ENCODE results near the gene ATP9B. TPM values are rescaled to one million over a fixed set of nuclear protein-coding genes. Genes with fewer than 3 reads are reported as not detected.
A peak's percentile ranks its signal among the peaks of the same experiment; 100 is the strongest.
"Not testable (repeated sequence)": the region's sequence is repeated elsewhere in the genome, so short reads cannot be mapped to it uniquely, and the experiment has no call there.

ATP9B gene
- total RNA-seq, 2 experiments from 2014 or later = 16.0 to 16.4 TPM

DNA sequence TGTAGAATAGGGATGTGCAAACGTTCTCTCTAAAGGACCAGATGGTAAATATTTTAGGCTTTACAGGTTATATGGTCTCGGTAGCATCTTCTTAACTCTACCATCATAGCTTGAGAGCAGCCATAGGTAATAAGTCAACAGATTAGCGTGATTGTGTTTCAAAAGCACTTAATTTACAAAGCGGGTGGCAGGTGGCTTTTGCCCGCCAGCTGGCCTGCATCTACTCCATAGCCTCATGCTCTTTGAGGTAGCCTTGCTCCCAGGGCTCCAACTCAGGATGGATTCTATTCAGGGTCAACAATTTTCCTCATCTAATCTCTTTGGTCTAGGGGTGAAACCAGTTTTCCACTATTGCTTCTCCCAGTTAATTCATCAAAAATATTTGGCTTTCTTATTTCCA, 5.0 kb upstream of the ATP9B start:
- H3K4me3 Mint-ChIP-seq = no peak overlapping the region
- H3K27ac Mint-ChIP-seq = no peak overlapping the region
- no peaks in the 10 kb centered on the region for H3K27me3 Mint-ChIP-seq
- H3K9me3 Mint-ChIP-seq = peaks cover 22% of the 10 kb centered on the region
- H3K36me3 Mint-ChIP-seq = peaks cover 24% of the 10 kb centered on the region
- H3K4me1 Mint-ChIP-seq = peaks cover 5% of the 10 kb centered on the region
- no peak for DNase-seq

DNA sequence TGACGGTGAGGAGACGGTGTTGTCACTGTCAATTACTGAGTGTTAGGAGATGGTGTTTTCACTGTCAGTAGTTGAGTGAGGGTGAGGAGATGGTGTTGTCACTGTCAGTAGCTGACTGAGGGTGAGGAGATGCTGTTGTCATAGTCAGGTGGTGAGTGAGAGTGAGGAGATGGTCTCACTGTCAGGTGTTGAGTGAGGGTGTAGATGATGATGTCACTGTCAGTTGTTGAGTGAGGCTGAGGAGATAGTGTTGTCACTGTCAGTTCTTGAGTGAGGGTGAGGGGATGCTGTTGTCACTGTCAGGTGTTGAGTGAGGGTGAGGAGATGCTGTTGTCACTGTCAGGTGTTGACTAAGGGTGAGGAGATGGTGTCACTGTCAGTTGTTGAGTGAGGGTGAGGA, 3.4 kb upstream of the ATP9B start:
- Mint-ChIP-seq H3K4me3 (no peak overlapping the region), H3K36me3 (peaks cover 24% of the 10 kb centered on the region), H3K4me1 (peaks cover 9% of the 10 kb centered on the region), H3K27me3 (no peaks in the 10 kb centered on the region), H3K27ac (no peak overlapping the region), H3K9me3 (peaks cover 22% of the 10 kb centered on the region)
- DNase-seq = no peak

DNA sequence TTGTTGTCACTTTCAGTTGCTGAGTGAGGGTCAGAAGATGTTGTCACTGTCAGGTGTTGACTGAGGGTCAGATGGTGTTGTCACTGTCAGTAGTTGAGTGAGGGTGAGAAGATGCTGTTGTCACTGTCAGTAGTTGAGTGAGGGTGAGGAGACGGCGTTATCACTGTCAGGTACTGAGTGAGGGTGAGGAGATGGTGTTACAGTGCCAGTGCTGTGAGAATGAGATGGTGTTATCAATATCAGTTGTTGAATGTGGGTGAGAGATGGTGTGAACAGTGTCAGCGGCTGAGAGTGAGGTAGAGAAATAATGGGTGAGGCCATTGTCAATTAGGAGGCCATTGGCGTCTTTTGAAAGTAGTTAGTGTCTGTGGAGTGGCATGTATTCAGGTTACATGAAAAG, 1.6 kb upstream of the ATP9B start:
- Mint-ChIP-seq H3K4me3 (peak overlapping the region; percentile 91), H3K36me3 (peaks cover 32% of the 10 kb centered on the region), H3K27ac (peak overlapping the region; percentile 98), H3K4me1 (peaks cover 15% of the 10 kb centered on the region), H3K9me3 (peaks cover 22% of the 10 kb centered on the region), H3K27me3 (no peaks in the 10 kb centered on the region)
- DNase-seq = no peak

DNA sequence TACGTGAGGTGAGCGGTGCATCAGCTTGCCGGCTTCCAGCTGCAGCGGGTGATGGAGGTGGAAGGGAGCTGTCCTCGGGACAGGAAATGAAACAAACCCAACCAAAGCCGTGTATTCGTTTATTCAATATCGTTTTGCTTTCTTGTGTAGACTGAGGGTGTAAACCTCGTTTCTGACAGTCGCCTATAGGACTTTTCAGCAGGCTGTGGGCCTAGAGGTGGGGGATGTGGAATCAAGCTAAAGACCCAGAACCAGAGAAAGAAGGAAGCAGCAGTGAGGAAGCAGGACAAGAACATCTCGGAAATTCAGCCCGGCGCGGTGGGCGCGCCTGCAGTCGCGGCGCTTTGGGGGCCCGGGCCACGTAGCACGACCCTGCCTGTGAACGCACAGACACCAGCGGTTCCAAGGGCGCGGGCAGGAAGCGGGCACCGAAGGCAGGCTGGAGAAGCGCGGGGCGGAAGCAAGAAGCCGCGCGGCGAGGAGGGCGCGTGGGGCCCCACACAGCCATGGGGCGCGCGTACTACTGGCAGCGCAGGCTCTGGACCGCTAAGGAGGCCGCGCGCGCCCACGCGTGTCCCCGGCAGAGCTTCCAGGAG, 755 bp upstream of the ATP9B start:
- Mint-ChIP-seq H3K4me1 (peaks cover 15% of the 10 kb centered on the region), H3K9me3 (peaks cover 22% of the 10 kb centered on the region), H3K27me3 (no peaks in the 10 kb centered on the region), H3K4me3 (peak overlapping the region; percentile 91), H3K36me3 (peaks cover 39% of the 10 kb centered on the region), H3K27ac (peak overlapping the region; percentile 98)
- DNase-seq = peak; percentile 34

DNA sequence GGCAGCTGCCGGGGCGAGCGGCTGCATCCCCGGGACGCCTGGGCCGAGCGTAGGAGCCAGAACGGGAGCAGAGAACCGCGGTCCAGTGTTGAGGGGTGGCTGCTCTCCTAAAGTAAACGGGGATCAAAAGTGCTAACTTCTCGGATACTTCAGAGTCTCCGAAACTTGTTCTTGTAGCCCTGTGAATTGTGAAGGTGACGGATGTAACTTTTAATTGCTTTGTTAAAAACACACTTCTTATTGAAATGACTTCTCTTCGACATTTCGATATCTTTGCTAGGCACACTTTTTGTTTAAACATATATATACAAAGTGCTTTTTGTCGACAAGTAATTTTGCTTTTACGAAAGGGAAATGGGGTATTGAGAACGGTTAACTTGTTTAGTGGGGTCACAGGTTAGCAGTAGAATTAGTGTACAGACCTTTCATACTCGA, 540 bp downstream of the ATP9B start:
- H3K4me3 Mint-ChIP-seq = peak overlapping the region; percentile 86

DNA sequence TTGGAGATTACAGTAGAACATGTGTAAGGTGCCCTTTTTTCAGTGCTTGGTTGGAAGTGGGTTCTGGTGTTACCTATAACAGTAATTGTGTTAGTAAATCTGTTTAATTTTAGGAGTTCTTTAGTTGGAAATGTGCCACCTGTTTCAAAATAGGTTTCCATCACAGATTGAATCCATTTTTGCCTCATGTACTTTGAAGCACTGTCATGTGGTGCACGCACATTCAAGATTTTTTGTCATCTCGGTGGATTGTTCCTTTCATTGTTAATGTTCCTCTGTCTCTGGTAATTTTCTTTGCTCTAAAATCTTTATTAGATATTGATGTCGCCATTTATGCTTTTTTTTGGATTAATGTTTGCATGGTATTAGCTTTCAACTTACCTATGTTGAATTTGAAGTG, 1.3 kb downstream of the ATP9B start:
- H3K27ac Mint-ChIP-seq = no peak overlapping the region
- H3K4me1 Mint-ChIP-seq = peaks cover 23% of the 10 kb centered on the region
- H3K36me3 Mint-ChIP-seq = peaks cover 52% of the 10 kb centered on the region
- no peak for DNase-seq
- H3K27me3 Mint-ChIP-seq = no peaks in the 10 kb centered on the region
- peak overlapping the region; percentile 86 for H3K4me3 Mint-ChIP-seq
- peaks cover 25% of the 10 kb centered on the region for H3K9me3 Mint-ChIP-seq

More for the DNA sequence above, 540 bp downstream of the ATP9B start:
- DNase-seq = no peak
- no peaks in the 10 kb centered on the region for H3K27me3 Mint-ChIP-seq
- H3K36me3 Mint-ChIP-seq = peaks cover 50% of the 10 kb centered on the region
- H3K27ac Mint-ChIP-seq = peak overlapping the region; percentile 83
- peaks cover 26% of the 10 kb centered on the region for H3K9me3 Mint-ChIP-seq
- H3K4me1 Mint-ChIP-seq = peaks cover 21% of the 10 kb centered on the region

DNA sequence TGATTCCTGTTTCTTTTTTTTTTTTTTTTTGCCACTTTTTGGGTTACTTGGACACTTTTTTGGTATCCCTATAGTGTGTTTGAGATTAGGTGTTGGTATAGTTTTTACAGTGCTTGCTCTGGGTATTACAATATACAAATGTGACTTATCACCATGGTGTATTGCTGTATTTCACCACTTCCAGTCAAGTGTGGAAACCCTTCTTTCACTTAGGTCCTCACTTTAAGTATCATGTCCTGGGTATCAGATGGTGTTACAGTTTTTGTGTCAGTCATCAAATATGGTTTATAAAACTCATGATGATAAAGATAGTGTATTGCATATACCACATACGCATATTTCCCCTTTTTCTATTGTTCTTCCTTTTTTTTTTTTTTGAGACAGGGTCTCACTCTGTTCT, 1.8 kb downstream of the ATP9B start:
- Mint-ChIP-seq H3K4me1 (peaks cover 26% of the 10 kb centered on the region), H3K27ac (peak overlapping the region; percentile 46), H3K36me3 (peaks cover 50% of the 10 kb centered on the region), H3K9me3 (peaks cover 20% of the 10 kb centered on the region), H3K4me3 (peak overlapping the region; percentile 86), H3K27me3 (no peaks in the 10 kb centered on the region)
- DNase-seq = no peak

DNA sequence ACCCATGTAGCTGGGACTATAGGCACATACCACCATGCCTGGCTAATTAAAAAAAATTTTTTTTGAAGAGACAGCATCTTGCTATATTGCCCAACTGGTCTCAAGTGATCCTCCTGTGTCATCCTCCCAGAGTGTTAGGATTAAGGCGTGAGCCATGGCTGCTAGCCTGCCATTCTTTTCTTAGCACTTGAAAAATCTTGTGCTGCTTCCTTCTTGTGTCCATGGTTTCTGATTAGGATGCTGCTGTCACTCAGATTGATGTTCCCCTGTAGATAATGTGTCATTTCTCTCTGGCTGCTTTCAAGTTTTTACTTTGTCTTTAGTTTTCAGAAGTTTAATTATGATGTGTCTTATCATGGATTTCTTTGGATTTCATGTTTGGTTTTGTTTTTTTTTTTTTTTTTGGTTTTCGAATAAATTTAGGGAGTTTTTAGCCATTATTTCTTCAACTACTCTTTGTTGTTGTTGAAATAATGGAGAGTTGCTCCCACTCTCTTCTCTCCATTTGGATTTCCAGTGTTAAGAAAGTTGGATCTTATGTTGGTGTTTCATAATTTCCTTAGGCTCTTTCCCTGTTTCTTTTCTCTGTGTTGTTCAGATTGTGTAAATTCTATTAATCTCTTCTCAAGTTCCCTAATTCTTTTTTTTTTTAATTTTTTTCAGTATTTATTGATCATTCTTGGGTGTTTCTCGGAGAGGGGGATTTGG, 2.5 kb downstream of the ATP9B start:
- Mint-ChIP-seq H3K4me3 (peak overlapping the region; percentile 42), H3K36me3 (peaks cover 45% of the 10 kb centered on the region), H3K4me1 (peaks cover 32% of the 10 kb centered on the region), H3K27ac (no peak overlapping the region), H3K27me3 (no peaks in the 10 kb centered on the region), H3K9me3 (peaks cover 14% of the 10 kb centered on the region)
- DNase-seq = no peak

DNA sequence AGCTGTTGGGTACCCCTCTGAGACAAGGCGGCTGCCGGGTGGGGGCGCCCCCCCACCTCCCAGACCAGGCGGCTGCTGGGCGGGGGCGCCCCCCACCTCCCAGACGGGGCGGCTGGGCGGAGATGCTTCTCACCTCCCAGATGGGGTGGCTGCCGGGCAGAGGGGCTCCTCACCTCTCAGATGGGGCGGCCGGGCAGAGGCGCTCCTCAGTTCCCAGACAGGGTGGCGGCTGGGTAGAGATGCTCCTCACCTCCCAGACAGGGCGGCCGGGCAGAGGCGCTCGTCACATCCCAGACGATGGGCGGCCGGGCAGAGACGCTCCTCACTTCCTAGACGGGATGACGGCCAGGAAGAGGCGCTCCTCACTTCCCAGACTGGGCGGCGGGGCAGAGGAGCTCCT, 3.5 kb downstream of the ATP9B start:
- H3K9me3 Mint-ChIP-seq = not testable (repeated sequence)

DNA sequence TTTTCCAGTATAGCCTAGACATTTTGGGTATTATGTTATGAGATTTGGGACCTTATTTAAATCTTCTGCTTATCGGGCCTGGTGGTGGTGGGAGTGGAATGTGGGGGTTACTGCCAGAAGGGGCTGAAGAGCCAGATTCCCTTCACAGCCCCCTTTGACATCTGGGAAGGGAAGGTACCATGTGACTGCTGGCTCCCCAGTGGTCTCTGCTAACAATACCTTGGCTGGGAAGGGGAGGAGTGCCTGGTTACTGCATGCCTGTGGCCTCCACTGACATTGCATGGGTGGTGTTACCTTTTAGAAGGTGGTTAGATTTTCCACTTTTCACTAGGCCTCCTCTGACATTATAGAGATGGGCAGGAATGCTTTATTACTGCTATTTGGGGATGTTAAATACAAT, 8.0 kb downstream of the ATP9B start:
- H3K4me1 Mint-ChIP-seq = peaks cover 44% of the 10 kb centered on the region
- H3K9me3 Mint-ChIP-seq = peaks cover 17% of the 10 kb centered on the region
- no peak overlapping the region for H3K27ac Mint-ChIP-seq

More for the DNA sequence above, 3.5 kb downstream of the ATP9B start:
- Mint-ChIP-seq H3K4me1 (peaks cover 36% of the 10 kb centered on the region), H3K36me3 (peaks cover 37% of the 10 kb centered on the region)
- not testable (repeated sequence) for H3K4me3 Mint-ChIP-seq, DNase-seq, H3K27ac Mint-ChIP-seq, H3K27me3 Mint-ChIP-seq

DNA sequence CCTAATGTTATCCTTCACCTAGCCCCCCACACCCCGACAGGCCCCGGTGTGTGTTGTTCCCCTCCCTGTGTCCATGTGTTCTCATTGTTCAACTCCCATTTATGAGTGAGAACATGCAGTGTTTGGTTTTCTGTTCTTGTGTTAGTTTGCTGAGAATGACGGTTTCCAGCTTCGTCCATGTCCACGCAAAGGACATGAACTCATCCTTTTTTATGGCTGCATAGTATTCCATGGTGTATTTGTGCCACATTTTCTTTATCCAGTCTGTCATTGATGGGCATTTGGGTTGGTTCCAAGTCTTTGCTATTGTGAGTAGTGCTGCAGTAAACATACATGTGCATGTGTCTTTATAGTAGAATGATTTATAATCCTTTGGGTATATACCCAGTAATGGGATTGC, 9.6 kb downstream of the ATP9B start:
- H3K27ac Mint-ChIP-seq, H3K4me3 Mint-ChIP-seq, DNase-seq, H3K27me3 Mint-ChIP-seq: not testable (repeated sequence)
- Mint-ChIP-seq H3K4me1 (peaks cover 42% of the 10 kb centered on the region), H3K36me3 (peaks cover 70% of the 10 kb centered on the region), H3K9me3 (peaks cover 19% of the 10 kb centered on the region)

More for the DNA sequence above, 8.0 kb downstream of the ATP9B start:
- no peak for DNase-seq
- H3K4me3 Mint-ChIP-seq = no peak overlapping the region
- H3K27me3 Mint-ChIP-seq = no peaks in the 10 kb centered on the region
- H3K36me3 Mint-ChIP-seq = peaks cover 69% of the 10 kb centered on the region

DNA sequence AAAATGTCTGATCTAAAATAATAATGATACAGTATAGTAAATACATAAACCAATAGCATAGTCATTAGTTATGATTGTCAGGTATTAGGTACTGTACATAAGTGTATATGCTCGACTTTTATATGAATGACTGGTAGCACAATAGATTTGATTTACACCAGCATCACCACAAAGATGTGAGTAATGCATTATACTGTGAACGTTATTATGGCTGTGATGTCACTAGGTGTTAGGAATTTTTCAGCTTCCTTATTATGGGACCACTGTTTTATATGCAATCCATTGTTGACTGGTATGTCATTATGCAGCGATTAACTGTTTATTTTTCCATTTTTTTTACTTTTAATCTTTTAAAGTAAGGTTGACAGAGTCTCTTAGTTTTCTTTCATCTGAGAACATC, 23.7 kb downstream of the ATP9B start:
- DNase-seq = no peak
- Mint-ChIP-seq H3K4me1 (peaks cover 31% of the 10 kb centered on the region), H3K9me3 (peaks cover 8% of the 10 kb centered on the region), H3K4me3 (no peak overlapping the region), H3K27ac (no peak overlapping the region), H3K36me3 (peaks cover 30% of the 10 kb centered on the region), H3K27me3 (no peaks in the 10 kb centered on the region)

DNA sequence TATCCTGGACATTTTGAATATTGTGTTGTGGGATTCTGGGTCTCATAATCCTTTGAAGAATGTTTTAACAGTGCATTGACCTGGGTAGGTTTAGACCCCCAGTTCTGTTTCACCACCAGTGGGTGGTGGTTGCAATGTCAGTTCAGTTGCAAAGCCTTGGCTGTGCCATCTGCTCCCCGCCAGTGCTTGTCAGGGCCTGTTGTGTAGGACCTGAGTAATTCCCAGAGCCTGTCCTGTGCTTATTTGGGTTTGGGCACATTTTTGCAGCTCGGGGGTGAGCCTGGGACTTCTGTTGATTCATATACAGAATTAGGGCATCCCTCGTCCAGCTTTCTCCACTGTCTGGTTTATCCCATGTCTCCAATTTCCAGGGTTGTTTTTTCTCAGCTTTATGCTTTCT, 24.8 kb downstream of the ATP9B start:
- Mint-ChIP-seq H3K36me3 (peaks cover 36% of the 10 kb centered on the region), H3K9me3 (peaks cover 10% of the 10 kb centered on the region), H3K4me1 (peaks cover 28% of the 10 kb centered on the region), H3K27ac (no peak overlapping the region), H3K4me3 (no peak overlapping the region), H3K27me3 (no peaks in the 10 kb centered on the region)
- DNase-seq = no peak

DNA sequence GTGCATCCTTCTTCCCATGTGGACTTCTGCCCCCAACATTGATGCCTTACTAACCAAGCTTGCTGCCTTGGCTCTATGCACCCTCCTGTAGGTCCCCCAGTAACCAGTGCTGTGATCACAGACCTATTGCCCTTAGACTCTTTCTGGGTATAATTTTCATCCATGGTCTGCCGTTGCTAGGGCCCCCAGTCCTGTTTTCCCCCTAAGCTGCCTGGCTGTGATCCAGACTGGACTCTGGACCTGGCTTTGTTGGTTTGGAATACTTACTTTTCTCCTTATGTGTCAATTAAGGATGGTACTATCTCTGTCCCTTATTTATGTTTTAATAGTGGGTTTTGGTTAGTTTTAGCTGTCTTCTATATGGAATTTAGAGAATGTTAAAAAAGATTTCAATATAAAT, 26.0 kb downstream of the ATP9B start:
- Mint-ChIP-seq H3K27me3 (no peaks in the 10 kb centered on the region), H3K9me3 (peaks cover 8% of the 10 kb centered on the region), H3K27ac (no peak overlapping the region), H3K4me3 (no peak overlapping the region), H3K4me1 (peaks cover 28% of the 10 kb centered on the region), H3K36me3 (peaks cover 34% of the 10 kb centered on the region)
- no peak for DNase-seq

DNA sequence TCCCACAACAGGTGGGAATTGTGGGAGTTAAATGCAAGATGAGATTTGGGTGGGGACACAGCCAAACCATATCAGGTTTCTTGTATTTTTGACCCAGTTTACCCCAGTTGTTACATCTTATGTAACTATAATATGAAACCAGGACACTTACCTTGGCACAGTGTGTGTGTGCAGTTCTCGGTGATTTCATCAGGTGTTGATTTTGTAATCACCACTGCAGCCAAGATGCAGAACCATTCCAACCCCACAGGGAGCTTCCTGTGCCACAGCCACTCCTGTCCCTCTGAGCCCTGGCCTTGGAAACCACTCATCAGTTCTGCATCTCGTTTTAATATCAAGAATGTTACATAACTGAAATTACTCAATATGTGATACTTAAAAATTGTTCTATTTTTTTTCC, 31.8 kb downstream of the ATP9B start:
- peaks cover 23% of the 10 kb centered on the region for H3K4me1 Mint-ChIP-seq
- peaks cover 49% of the 10 kb centered on the region for H3K36me3 Mint-ChIP-seq

DNA sequence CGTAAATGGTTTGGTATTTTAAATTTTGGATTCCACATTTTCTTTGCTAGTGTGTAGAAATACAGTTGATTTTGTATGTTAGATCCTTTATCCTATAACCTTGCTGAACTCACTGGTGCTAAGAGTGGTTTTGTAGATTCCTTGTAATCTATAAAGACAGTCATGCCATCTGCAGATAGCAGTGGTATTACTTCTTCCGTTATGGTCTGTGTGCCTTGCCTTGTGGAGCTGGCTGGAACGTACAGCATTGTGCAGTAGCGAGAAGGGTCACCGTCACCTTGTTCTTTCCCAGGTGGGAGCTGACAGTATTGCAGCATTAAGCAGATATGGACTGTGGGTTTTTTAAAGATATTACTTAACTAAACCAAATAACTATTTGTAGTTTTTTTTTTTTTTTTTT, 33.7 kb downstream of the ATP9B start:
- no peak for DNase-seq
- peaks cover 2% of the 10 kb centered on the region for H3K9me3 Mint-ChIP-seq
- no peaks in the 10 kb centered on the region for H3K27me3 Mint-ChIP-seq
- peaks cover 30% of the 10 kb centered on the region for H3K4me1 Mint-ChIP-seq
- no peak overlapping the region for H3K27ac Mint-ChIP-seq
- H3K36me3 Mint-ChIP-seq = peaks cover 42% of the 10 kb centered on the region
- no peak overlapping the region for H3K4me3 Mint-ChIP-seq

More for the DNA sequence above, 31.8 kb downstream of the ATP9B start:
- no peaks in the 10 kb centered on the region for H3K27me3 Mint-ChIP-seq
- DNase-seq = no peak
- no peak overlapping the region for H3K27ac Mint-ChIP-seq
- no peak overlapping the region for H3K4me3 Mint-ChIP-seq
- peaks cover 3% of the 10 kb centered on the region for H3K9me3 Mint-ChIP-seq
